ENCODE data around the gene SIRPB2. TPM values are rescaled to one million over a fixed set of nuclear protein-coding genes. Genes with fewer than 3 reads are reported as not detected.

Gene SIRPB2
- total and polyA plus RNA-seq, 2 experiments from 2014 or later = not detected

DNA sequence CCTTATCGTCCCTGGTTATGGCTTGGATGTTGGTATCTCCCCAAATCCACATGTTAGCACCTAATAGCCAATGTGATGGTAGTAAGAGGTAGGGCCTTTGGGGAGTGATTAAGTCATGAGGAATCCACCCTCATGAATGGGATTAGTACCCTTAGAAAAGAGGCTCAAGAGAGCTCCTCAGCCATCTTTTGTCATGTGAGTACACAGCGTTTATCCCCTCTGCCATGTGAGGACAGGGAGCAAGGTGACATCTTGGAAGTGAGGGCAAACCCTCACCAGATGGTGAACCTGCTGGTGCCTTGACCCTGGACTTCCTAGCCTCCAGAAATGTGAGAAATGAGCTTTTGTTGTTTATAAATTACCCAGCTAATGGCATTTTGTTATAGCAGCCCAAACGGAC is 16.1 kb upstream of the SIRPB2 start:
- H2AFZ ChIP-seq = no peak overlapping the region

DNA sequence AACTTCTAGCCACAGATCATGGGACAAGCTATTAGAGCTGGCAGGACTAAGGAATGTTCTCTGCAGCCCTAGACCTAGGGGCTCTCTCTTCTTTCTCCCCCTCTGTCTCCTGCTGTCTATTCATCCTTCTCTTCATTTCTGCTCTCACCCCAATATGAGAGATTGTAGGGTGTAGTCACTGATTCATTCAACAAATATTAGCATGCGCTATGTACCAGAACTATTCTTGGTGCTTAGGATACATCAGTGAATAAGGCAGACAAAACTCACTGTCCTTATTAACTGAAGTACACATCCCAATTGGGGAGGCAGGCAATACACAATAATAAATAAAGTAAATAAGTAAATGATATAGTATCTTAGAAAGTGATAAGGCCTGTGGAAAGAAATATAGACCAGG is 14.7 kb upstream of the SIRPB2 start:
- Histone ChIP-seq H4K20me1 (ENCODE audit: insufficient read depth, poor library complexity, severe bottlenecking) (no peaks in the 10 kb centered on the region), H2AFZ (no peak overlapping the region), H3K27me3 (peaks cover 14% of the 10 kb centered on the region), H3K9me3 (ENCODE audit: low read depth) (no peaks in the 10 kb centered on the region), H3K4me2 (no peak overlapping the region), H3K9me2 (replicated peaks; ENCODE audit: insufficient read depth) (no peaks in the 10 kb centered on the region), H3K27ac (no peak overlapping the region), H3K4me3 (no peak overlapping the region), H3K79me2 (no peaks in the 10 kb centered on the region), H3K36me3 (replicated peaks; ENCODE audit: insufficient read depth, low read depth) (no peaks in the 10 kb centered on the region), H3K4me1 (ENCODE audit: insufficient read depth) (peaks cover under 1% of the 10 kb centered on the region)
- WGBS (ENCODE audit: low lambda C conversion rate, missing lambda C conversion rate) = 91% methylated on average over 1 of the region's 1 CpG
- TF ChIP-seq, protein P1, sequence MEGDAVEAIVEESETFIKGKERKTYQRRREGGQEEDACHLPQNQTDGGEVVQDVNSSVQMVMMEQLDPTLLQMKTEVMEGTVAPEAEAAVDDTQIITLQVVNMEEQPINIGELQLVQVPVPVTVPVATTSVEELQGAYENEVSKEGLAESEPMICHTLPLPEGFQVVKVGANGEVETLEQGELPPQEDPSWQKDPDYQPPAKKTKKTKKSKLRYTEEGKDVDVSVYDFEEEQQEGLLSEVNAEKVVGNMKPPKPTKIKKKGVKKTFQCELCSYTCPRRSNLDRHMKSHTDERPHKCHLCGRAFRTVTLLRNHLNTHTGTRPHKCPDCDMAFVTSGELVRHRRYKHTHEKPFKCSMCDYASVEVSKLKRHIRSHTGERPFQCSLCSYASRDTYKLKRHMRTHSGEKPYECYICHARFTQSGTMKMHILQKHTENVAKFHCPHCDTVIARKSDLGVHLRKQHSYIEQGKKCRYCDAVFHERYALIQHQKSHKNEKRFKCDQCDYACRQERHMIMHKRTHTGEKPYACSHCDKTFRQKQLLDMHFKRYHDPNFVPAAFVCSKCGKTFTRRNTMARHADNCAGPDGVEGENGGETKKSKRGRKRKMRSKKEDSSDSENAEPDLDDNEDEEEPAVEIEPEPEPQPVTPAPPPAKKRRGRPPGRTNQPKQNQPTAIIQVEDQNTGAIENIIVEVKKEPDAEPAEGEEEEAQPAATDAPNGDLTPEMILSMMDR (IDR thresholded peaks at IDR 0.05; ENCODE audit: poor library complexity) = no peak
- no peak for TF ChIP-seq EZH2phosphoT487 (IDR thresholded peaks at IDR 0.05; ENCODE audit: low read depth, severe bottlenecking, unreplicated experiment)
- TF ChIP-seq EZH2 (IDR thresholded peaks at IDR 0.05; ENCODE audit: borderline replicate concordance) = no peak
- DNase-seq (ENCODE audit: low spot score) = no peak

More for the DNA sequence above, 16.1 kb upstream of the SIRPB2 start:
- DNase-seq (ENCODE audit: low spot score) = no peak
- no peaks in the 10 kb centered on the region for H3K9me3 ChIP-seq (ENCODE audit: low read depth)
- no peaks in the 10 kb centered on the region for H3K79me2 ChIP-seq
- H3K4me1 ChIP-seq (ENCODE audit: insufficient read depth) = no peaks in the 10 kb centered on the region
- H3K27me3 ChIP-seq = peaks cover 25% of the 10 kb centered on the region
- H3K4me2 ChIP-seq = no peak overlapping the region
- 86% methylated on average over 3 of the region's 3 CpGs for WGBS (ENCODE audit: low lambda C conversion rate, missing lambda C conversion rate)
- no peak overlapping the region for H3K4me3 ChIP-seq
- TF ChIP-seq, protein P1 (IDR thresholded peaks at IDR 0.05; ENCODE audit: poor library complexity) = no peak
- no peaks in the 10 kb centered on the region for H3K9me2 ChIP-seq (replicated peaks; ENCODE audit: insufficient read depth)
- no peak overlapping the region for H3K27ac ChIP-seq
- no peaks in the 10 kb centered on the region for H3K36me3 ChIP-seq (replicated peaks; ENCODE audit: insufficient read depth, low read depth)
- no peaks in the 10 kb centered on the region for H4K20me1 ChIP-seq (ENCODE audit: insufficient read depth, poor library complexity, severe bottlenecking)

DNA sequence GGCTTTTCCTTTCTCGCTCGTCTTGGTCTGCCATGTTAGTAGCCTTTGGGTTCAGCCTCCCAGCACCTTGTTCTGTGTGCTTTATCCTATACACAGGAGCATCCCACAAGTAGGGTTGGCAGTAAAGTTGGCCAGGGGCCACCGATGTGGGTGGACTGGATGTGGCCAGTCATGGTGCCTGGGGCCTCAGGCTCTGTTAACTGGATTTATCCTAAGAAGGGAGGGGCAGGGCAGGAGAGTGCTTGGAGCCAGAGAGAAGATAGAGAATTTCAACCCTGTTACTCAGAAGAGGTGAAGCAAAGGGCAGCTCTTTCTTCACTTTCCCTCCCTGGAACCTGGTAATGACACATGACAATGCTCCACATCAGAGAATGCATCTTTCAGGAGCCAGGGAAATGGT is 14.1 kb upstream of the SIRPB2 start:
- peaks cover 4% of the 10 kb centered on the region for H3K4me1 ChIP-seq (ENCODE audit: insufficient read depth)
- H3K36me3 ChIP-seq (replicated peaks; ENCODE audit: insufficient read depth, low read depth) = no peaks in the 10 kb centered on the region
- no peak overlapping the region for H3K27ac ChIP-seq
- no peak overlapping the region for H2AFZ ChIP-seq
- H4K20me1 ChIP-seq (ENCODE audit: insufficient read depth, poor library complexity, severe bottlenecking) = no peaks in the 10 kb centered on the region
- TF ChIP-seq EZH2phosphoT487 (IDR thresholded peaks at IDR 0.05; ENCODE audit: low read depth, severe bottlenecking, unreplicated experiment) (no peak), EZH2 (IDR thresholded peaks at IDR 0.05; ENCODE audit: borderline replicate concordance) (no peak)
- TF ChIP-seq, protein P1 (IDR thresholded peaks at IDR 0.05; ENCODE audit: poor library complexity) = no peak
- H3K4me2 ChIP-seq = no peak overlapping the region
- peaks cover 9% of the 10 kb centered on the region for H3K27me3 ChIP-seq
- WGBS (ENCODE audit: low lambda C conversion rate, missing lambda C conversion rate) = 73% methylated on average over 3 of the region's 3 CpGs
- no peaks in the 10 kb centered on the region for H3K9me3 ChIP-seq (ENCODE audit: low read depth)
- H3K9me2 ChIP-seq (replicated peaks; ENCODE audit: insufficient read depth) = no peaks in the 10 kb centered on the region
- H3K79me2 ChIP-seq = no peaks in the 10 kb centered on the region
- no peak overlapping the region for H3K4me3 ChIP-seq
- no peak for DNase-seq (ENCODE audit: low spot score)
